Sigmoid colon (tissue), 7 donors: ENCODE measurements around the gene USP44. TPM values are rescaled to one million over a fixed set of nuclear protein-coding genes. Genes with fewer than 3 reads are reported as not detected.

ENCODE experiments used
- DNase-seq: peaks from one replicate; pipeline ENCODE4 v3.0.0-alpha.2; 2019
- H3K27ac ChIP-seq, 4 donors: fragments of 200-600 bp; sonication (generic); one replicate each; pipeline ENCODE4 v1.5.1; 2016 to 2019; ENCODE audit warnings: mild to moderate bottlenecking in 1 of 4
- H3K27me3 ChIP-seq, 3 donors: fragments of 200-600 bp; sonication (generic); one replicate each; pipeline ENCODE4 v1.5.1; 2019; ENCODE audit warnings: mild to moderate bottlenecking in 1 of 3
- H3K36me3 ChIP-seq, 4 donors: fragments of 200-600 bp; sonication (generic); one replicate each; pipeline ENCODE4 v1.5.1; 2016 to 2019
- H3K4me1 ChIP-seq, 4 donors: fragments of 200-600 bp; sonication (generic); one replicate each; pipeline ENCODE4 v1.5.1; 2017 to 2019
- H3K4me3 ChIP-seq, 4 donors: fragments of 200-600 bp; sonication (generic); one replicate each; pipeline ENCODE4 v1.5.1; 2017 to 2019; ENCODE audit warnings: mild to moderate bottlenecking in 2 of 4, moderate library complexity in 1 of 4
- H3K9me3 ChIP-seq, 4 donors: fragments of 200-600 bp in 3 of 4; sonication (generic) in 3 of 4; one replicate each; pipeline versions ENCODE4 v1.5.1 to v1.6.1; 2013 to 2019
- EP300 ChIP-seq, 4 donors: sonication (generic); formaldehyde crosslinking; IDR thresholded peaks; one replicate each; pipeline ENCODE4 v1.6.1; 2017; ENCODE audit warnings: antibody characterized with exemption in 4 of 4
- POLR2A ChIP-seq, 2 donors: fragments of 450-650 bp; IDR thresholded peaks; one replicate each; pipeline ENCODE4 v1.6.1; 2016; ENCODE audit warnings: antibody characterized with exemption in 2 of 2, mild to moderate bottlenecking in 2 of 2, moderate library complexity in 2 of 2
- POLR2AphosphoS5 ChIP-seq, 4 donors: sonication (generic); formaldehyde crosslinking; IDR thresholded peaks; one replicate each; pipeline ENCODE4 v1.6.1; 2017; ENCODE audit warnings: antibody characterized with exemption in 4 of 4
- WGBS, 2 donors: extraction: QIAGEN DNeasy Blood & Tissue Kit; methylation state at CpG; one replicate each; pipeline ENCODE4 v1.1.7; 2013; 5-methylcytosine and 5-hydroxymethylcytosine counted together
- intact Hi-C: fragments of 100-400 bp; cut with DNase I; formaldehyde crosslinking; loops from one replicate; pipeline ENCODE4 v1.15.1; 2023
- polyA plus RNA-seq, 3 donors: library from polyadenylated mRNA; stranded (reverse); fragments of 200-250 nt; gene quantifications; one replicate each; pipeline ENCODE4 v1.2.3, GENCODE V29; 2013
- total RNA-seq, 4 donors: library from RNA; depleted of rRNA; stranded (reverse); fragments of >200 nt; gene quantifications; one replicate each; pipeline ENCODE4 v1.1.0, GENCODE V29; 2016
- TF ChIP-seq, protein P1 (sequence below), 4 experiments: fragments of 450-650 bp in 3 of 4; fragments of 200-600 bp in 1 of 4; IDR thresholded peaks; one replicate each; pipeline ENCODE4 v1.5.1; 2016 to 2019; ENCODE audit warnings: antibody characterized with exemption in 4 of 4, mild to moderate bottlenecking in 3 of 4, moderate library complexity in 2 of 4
- donor health status: healthy with polysubstance abuse.
- donor health status: Bipolar disorder and iron deficiency.
- donor health status: healthy.

USP44 gene
- total and polyA plus RNA-seq, 7 donors, result 0.36 to 6.1 (median 2.7) TPM; not detected in 1

DNA sequence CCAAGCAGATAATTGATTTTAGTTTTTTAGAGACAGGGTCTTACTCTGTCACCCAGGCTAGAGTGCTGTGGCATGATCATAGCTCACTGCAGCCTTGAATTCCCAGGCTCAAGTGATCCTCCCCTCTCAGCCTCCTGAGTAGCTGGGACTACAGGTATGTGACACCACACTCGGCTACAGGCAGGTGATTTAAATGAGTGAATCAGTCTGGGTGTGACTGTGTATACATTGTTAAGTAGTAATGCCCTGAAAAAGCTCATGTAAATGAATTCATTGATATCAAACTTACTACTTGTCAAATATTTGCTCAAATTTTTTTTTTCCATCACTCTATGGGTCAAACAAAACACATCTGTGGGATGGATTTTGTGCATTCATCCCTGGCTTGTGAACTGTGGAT, 6.3 kb upstream of the USP44 start:
- Histone ChIP-seq H3K27ac (no peak overlapping the region), H3K9me3 (no peaks in the 10 kb centered on the region), H3K4me1 (no peaks in the 10 kb centered on the region), H3K4me3 (no peak overlapping the region), H3K27me3 (no peaks in the 10 kb centered on the region), H3K36me3 (no peaks in the 10 kb centered on the region)
- no peak for DNase-seq
- no peak for TF ChIP-seq POLR2AphosphoS5 (IDR thresholded peaks at IDR 0.05)
- TF ChIP-seq EP300 (IDR thresholded peaks at IDR 0.05), result no peak
- no peak for TF ChIP-seq POLR2A (IDR thresholded peaks at IDR 0.05)
- TF ChIP-seq, protein P1, sequence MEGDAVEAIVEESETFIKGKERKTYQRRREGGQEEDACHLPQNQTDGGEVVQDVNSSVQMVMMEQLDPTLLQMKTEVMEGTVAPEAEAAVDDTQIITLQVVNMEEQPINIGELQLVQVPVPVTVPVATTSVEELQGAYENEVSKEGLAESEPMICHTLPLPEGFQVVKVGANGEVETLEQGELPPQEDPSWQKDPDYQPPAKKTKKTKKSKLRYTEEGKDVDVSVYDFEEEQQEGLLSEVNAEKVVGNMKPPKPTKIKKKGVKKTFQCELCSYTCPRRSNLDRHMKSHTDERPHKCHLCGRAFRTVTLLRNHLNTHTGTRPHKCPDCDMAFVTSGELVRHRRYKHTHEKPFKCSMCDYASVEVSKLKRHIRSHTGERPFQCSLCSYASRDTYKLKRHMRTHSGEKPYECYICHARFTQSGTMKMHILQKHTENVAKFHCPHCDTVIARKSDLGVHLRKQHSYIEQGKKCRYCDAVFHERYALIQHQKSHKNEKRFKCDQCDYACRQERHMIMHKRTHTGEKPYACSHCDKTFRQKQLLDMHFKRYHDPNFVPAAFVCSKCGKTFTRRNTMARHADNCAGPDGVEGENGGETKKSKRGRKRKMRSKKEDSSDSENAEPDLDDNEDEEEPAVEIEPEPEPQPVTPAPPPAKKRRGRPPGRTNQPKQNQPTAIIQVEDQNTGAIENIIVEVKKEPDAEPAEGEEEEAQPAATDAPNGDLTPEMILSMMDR (IDR thresholded peaks at IDR 0.05), result no peak
- 13 to 60% methylated on average over 1 of the region's 1 CpG for WGBS, 2 donors
- intact Hi-C loops, result no loop called here

DNA sequence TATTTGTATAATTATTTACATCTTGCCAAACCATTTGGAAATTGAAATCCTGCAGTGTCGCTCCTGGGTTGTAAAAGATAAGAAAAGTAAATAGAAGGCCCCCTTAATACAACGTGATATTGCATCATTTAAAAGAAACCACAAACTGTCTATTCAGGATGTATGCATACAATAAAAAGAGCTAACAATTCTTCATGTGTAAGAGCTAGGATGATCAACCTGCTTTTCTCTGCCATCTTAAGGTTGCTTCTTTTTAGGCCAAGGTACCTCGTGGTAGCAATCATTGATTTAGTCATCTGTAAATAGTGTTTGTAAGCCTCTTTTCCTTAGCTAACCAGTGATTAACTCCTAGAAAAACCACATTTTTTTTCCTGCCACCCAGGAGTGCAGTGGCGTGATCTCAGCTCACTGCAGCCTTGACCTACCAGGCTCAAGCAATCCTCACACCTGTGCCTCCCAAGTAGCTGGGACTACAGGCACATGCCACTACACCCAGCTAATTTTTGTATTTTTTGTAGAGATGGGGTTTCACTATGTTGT, 3.3 kb upstream of the USP44 start:
- no peak for DNase-seq
- TF ChIP-seq, protein P1 (IDR thresholded peaks at IDR 0.05), result no peak
- TF ChIP-seq POLR2AphosphoS5 (IDR thresholded peaks at IDR 0.05) (no peak), EP300 (IDR thresholded peaks at IDR 0.05) (no peak), POLR2A (IDR thresholded peaks at IDR 0.05) (no peak)
- Histone ChIP-seq H3K36me3 (no peaks in the 10 kb centered on the region), H3K27me3 (no peaks in the 10 kb centered on the region), H3K9me3 (no peaks in the 10 kb centered on the region), H3K4me3 (no peak overlapping the region), H3K4me1 (no peaks in the 10 kb centered on the region), H3K27ac (no peak overlapping the region)
- 21 to 46% methylated on average over 4 of the region's 4 CpGs for WGBS, 2 donors
- intact Hi-C loops, result no loop called here

DNA sequence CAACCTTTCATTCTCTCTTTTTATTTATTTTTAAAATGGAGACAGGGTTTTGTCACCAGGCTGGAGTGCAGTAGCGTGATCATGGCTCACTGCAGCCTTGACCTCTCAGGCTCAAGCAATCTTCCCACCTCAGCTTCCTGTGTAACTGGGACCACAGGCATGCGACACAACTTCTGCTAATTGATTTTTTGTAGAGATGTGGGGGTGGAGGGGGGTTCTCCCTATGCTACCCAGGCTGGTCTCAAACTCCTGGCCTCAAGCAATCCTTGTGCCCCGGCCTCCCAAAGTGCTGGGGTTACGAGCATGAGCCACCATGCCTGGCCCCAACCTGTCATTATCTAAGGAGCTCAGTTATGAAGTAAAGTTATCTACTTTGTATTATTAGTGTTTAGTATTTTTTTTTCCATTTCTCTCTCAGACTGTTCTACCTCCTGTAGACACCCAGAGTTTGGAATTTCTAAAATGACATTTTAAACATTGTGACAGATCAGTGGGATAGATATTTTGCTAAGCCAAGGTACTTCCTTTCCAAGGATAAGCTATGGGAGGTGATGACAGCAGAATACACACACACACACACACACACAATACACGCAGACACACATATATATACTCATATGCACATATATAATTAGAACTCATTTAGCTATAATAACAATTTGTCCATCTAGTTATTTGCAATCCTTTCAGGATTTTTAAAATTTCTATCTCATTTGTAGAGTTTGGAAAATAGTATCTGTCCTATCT, 2.1 kb upstream of the USP44 start:
- 70 to 90% methylated on average over 5 of the region's 5 CpGs for whole genome bisulfite sequencing, 2 donors
- H3K9me3 ChIP-seq, result no peaks in the 10 kb centered on the region
- intact Hi-C loops, result no loop called here
- H3K4me3 ChIP-seq, result no peak overlapping the region
- TF ChIP-seq, protein P1 (IDR thresholded peaks at IDR 0.05), result no peak
- no peak for TF ChIP-seq POLR2AphosphoS5 (IDR thresholded peaks at IDR 0.05)
- no peak for TF ChIP-seq EP300 (IDR thresholded peaks at IDR 0.05)
- H3K36me3 ChIP-seq, result no peaks in the 10 kb centered on the region
- peaks cover 0 to 4% (median 2%) of the 10 kb centered on the region in 4 donors for H3K4me1 ChIP-seq
- no peak overlapping the region for H3K27ac ChIP-seq
- DNase-seq, result no peak
- no peaks in the 10 kb centered on the region for H3K27me3 ChIP-seq

DNA sequence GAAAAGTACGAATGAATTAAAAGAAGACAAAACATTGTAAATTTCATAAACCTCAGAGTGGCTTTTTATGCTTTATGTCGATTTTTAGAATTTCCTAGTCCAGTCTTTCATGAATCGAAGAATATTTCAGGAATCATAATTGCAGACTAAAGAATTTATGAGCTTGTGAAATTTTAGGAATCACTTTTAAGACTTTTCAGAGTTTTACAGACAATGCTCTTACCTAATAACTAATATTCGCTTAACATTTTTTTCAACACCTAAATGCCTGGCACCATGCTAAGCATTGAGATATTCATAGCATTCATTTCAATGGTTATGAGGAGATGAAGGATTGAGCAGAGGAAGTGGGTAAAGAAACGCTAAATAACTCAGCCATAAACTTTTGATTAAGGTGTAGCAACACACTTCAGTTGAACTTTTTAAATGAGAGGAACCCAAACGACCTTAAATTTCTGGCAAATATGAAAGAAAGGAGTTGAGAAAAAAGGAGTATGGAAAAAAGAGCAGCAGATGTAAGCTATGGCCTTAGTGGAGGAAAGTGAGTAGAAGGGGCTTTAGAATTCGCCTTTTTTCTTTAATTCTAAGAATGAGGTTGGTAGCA, 739 bp upstream of the USP44 start:
- TF ChIP-seq EP300 (IDR thresholded peaks at IDR 0.05) (no peak), POLR2AphosphoS5 (IDR thresholded peaks at IDR 0.05) (no peak), POLR2A (IDR thresholded peaks at IDR 0.05) (no peak)
- TF ChIP-seq, protein P1 (IDR thresholded peaks at IDR 0.05), result no peak
- 55 to 68% methylated on average over 7 of the region's 7 CpGs for WGBS, 2 donors
- no peaks in the 10 kb centered on the region for H3K36me3 ChIP-seq

More for the DNA sequence above, 739 bp upstream of the USP44 start:
- Histone ChIP-seq H3K27ac (no peak overlapping the region), H3K4me3 (no peak overlapping the region), H3K9me3 (no peaks in the 10 kb centered on the region), H3K4me1 (peaks cover 0 to 13% (median 7%) of the 10 kb centered on the region in 4 donors), H3K27me3 (no peaks in the 10 kb centered on the region)
- DNase-seq, result no peak
- intact Hi-C loops, result no loop called here
